Esophagus muscularis mucosa (tissue), 4 donors: ENCODE results near the gene NT5C3A. TPM values are rescaled to one million over a fixed set of nuclear protein-coding genes. Genes with fewer than 3 reads are reported as not detected.

Source experiments
- DNase-seq: peaks from one replicate; pipeline ENCODE4 v3.0.0-alpha.2; 2017; ENCODE audit errors: extremely low spot score
- H3K27ac ChIP-seq, 4 donors: fragments of 200-600 bp; sonication (generic); replicated peaks in 1 of 4; 1 replicate in 3 of 4; 2 replicates in 1 of 4; pipeline ENCODE4 v1.5.1; 2016 to 2019; ENCODE audit warnings: mild to moderate bottlenecking in 1 of 4
- H3K27me3 ChIP-seq, 4 donors: fragments of 200-600 bp; sonication (generic); one replicate each; pipeline versions ENCODE4 v1.5.1 to v1.6.0; 2016 to 2019
- H3K36me3 ChIP-seq, 4 donors: fragments of 200-600 bp; sonication (generic); one replicate each; pipeline ENCODE4 v1.5.1; 2016 to 2019
- H3K4me1 ChIP-seq, 4 donors: fragments of 200-600 bp; sonication (generic); one replicate each; pipeline ENCODE4 v1.5.1; 2016 to 2019
- H3K4me3 ChIP-seq, 4 donors: fragments of 200-600 bp; sonication (generic); 1 replicate in 2 of 4; 2 replicates in 2 of 4; pipeline ENCODE4 v1.5.1; 2016 to 2019; ENCODE audit warnings: mild to moderate bottlenecking in 4 of 4, moderate library complexity in 1 of 4
- H3K9me3 ChIP-seq, 4 donors: fragments of 200-600 bp; sonication (generic); 1 replicate in 3 of 4; 2 replicates in 1 of 4; pipeline ENCODE4 v1.5.1; 2016 to 2019
- CTCF ChIP-seq, 3 experiments: fragments of 200-600 bp in 2 of 3; fragments of 450-650 bp in 1 of 3; sonication (generic) in 2 of 3; IDR thresholded peaks; one replicate each; pipeline ENCODE4 v1.5.1; 2017 to 2019; ENCODE audit warnings: antibody characterized with exemption in 3 of 3, mild to moderate bottlenecking in 2 of 3, moderate library complexity in 1 of 3
- EP300 ChIP-seq: sonication (generic); formaldehyde crosslinking; IDR thresholded peaks from one replicate; pipeline ENCODE4 v1.6.1; 2017; ENCODE audit warnings: antibody characterized with exemption
- POLR2A ChIP-seq: fragments of 450-650 bp; IDR thresholded peaks from one replicate; pipeline ENCODE4 v1.6.1; 2017; ENCODE audit warnings: antibody characterized with exemption, moderate library complexity, mild to moderate bottlenecking, low read depth
- POLR2AphosphoS5 ChIP-seq, 2 donors: sonication (generic); formaldehyde crosslinking; IDR thresholded peaks; one replicate each; pipeline ENCODE4 v1.6.1; 2017; ENCODE audit warnings: antibody characterized with exemption in 2 of 2
- WGBS: methylation state at CpG from one replicate; pipeline ENCODE4 v1.1.5; 2018; 5-methylcytosine and 5-hydroxymethylcytosine counted together
- intact Hi-C: fragments of 100-400 bp; cut with DNase I; formaldehyde crosslinking; loops from one replicate; pipeline ENCODE4 v1.15.1; 2023
- total RNA-seq, 4 donors: library from RNA; depleted of rRNA; stranded (reverse); fragments of >200 nt; gene quantifications; one replicate each; pipeline versions ENCODE4 v1.1.0 to v1.2.1, GENCODE V29; 2016

The NT5C3A gene
- total RNA-seq, 4 donors from 2014 or later: 13.9 to 22.0 (median 19.7) TPM

- no peak for TF ChIP-seq POLR2AphosphoS5 (IDR thresholded peaks at IDR 0.05)
- no peak for TF ChIP-seq CTCF (IDR thresholded peaks at IDR 0.05)
- no peak for TF ChIP-seq EP300
- no peak for TF ChIP-seq POLR2A
- H3K9me3 ChIP-seq: no peaks in the 10 kb centered on the region
- H3K36me3 ChIP-seq: peaks cover 5 to 13% (median 10%) of the 10 kb centered on the region in 4 donors
- no peaks in the 10 kb centered on the region for H3K27me3 ChIP-seq
- no peak for DNase-seq
- 100% methylated on average over 4 of the region's 7 CpGs for WGBS
- H3K27ac ChIP-seq: no peak overlapping the region
- no peak overlapping the region for H3K4me3 ChIP-seq
- H3K4me1 ChIP-seq: peaks cover 0 to 4% (median 0%) of the 10 kb centered on the region in 4 donors
- intact Hi-C loops: no loop called here
These were observed 26.6 kb upstream of the NT5C3A start for GRCh38 chr7:33089142-33089541.

- H3K27me3 ChIP-seq: no peaks in the 10 kb centered on the region
- no peak overlapping the region for H3K27ac ChIP-seq
- H3K4me1 ChIP-seq: peaks cover 0 to 4% (median 0%) of the 10 kb centered on the region in 4 donors
- intact Hi-C loops: no loop called here
- H3K9me3 ChIP-seq: no peaks in the 10 kb centered on the region
- H3K4me3 ChIP-seq: no peak overlapping the region
- DNase-seq: no peak
- WGBS: 96% methylated on average over 2 of the region's 2 CpGs
- TF ChIP-seq CTCF (IDR thresholded peaks at IDR 0.05) (no peak), POLR2AphosphoS5 (IDR thresholded peaks at IDR 0.05) (no peak), POLR2A (no peak), EP300 (no peak)
- peaks cover 0 to under 1% (median 0%) of the 10 kb centered on the region in 4 donors for H3K36me3 ChIP-seq
These were observed 25.3 kb upstream of the NT5C3A start for GRCh38 chr7:33087858-33088257.

- no peak for DNase-seq
- H3K27me3 ChIP-seq: no peaks in the 10 kb centered on the region
- no peaks in the 10 kb centered on the region for H3K9me3 ChIP-seq
- H3K27ac ChIP-seq: no peak overlapping the region
- intact Hi-C loops: no loop called here
- peaks cover 0 to 4% (median 0%) of the 10 kb centered on the region in 4 donors for H3K4me1 ChIP-seq
- whole genome bisulfite sequencing: 25% methylated on average over 2 of the region's 2 CpGs
- TF ChIP-seq EP300 (no peak), POLR2A (no peak), CTCF (IDR thresholded peaks at IDR 0.05) (no peak), POLR2AphosphoS5 (IDR thresholded peaks at IDR 0.05) (no peak)
- H3K4me3 ChIP-seq: no peak overlapping the region
- H3K36me3 ChIP-seq: no peaks in the 10 kb centered on the region
These were observed 24.8 kb upstream of the NT5C3A start for GRCh38 chr7:33087356-33087755.

GRCh38 chr7:33079763-33080690 is 17.5 kb upstream of the NT5C3A start:
- Histone ChIP-seq H3K4me3 (no peak overlapping the region), H3K27ac (no peak overlapping the region), H3K27me3 (no peaks in the 10 kb centered on the region), H3K9me3 (no peaks in the 10 kb centered on the region), H3K4me1 (no peaks in the 10 kb centered on the region), H3K36me3 (no peaks in the 10 kb centered on the region)
- intact Hi-C loops: no loop called here
- TF ChIP-seq POLR2AphosphoS5 (IDR thresholded peaks at IDR 0.05) (no peak), EP300 (no peak)
- no peak for DNase-seq
- 90% methylated on average over 9 of the region's 9 CpGs for WGBS

GRCh38 chr7:33079096-33079495 is 16.5 kb upstream of the NT5C3A start:
- intact Hi-C loops: no loop called here
- TF ChIP-seq EP300 (no peak), POLR2A (no peak), CTCF (IDR thresholded peaks at IDR 0.05) (no peak)
- WGBS: 92% methylated on average over 2 of the region's 2 CpGs
- no peaks in the 10 kb centered on the region for H3K36me3 ChIP-seq
- H3K4me3 ChIP-seq: no peak overlapping the region
- H3K4me1 ChIP-seq: no peaks in the 10 kb centered on the region
- DNase-seq: no peak
- H3K9me3 ChIP-seq: no peaks in the 10 kb centered on the region
- no peak overlapping the region for H3K27ac ChIP-seq
- no peaks in the 10 kb centered on the region for H3K27me3 ChIP-seq
